Measurements from ENCODE around the gene KCTD2.

DNA sequence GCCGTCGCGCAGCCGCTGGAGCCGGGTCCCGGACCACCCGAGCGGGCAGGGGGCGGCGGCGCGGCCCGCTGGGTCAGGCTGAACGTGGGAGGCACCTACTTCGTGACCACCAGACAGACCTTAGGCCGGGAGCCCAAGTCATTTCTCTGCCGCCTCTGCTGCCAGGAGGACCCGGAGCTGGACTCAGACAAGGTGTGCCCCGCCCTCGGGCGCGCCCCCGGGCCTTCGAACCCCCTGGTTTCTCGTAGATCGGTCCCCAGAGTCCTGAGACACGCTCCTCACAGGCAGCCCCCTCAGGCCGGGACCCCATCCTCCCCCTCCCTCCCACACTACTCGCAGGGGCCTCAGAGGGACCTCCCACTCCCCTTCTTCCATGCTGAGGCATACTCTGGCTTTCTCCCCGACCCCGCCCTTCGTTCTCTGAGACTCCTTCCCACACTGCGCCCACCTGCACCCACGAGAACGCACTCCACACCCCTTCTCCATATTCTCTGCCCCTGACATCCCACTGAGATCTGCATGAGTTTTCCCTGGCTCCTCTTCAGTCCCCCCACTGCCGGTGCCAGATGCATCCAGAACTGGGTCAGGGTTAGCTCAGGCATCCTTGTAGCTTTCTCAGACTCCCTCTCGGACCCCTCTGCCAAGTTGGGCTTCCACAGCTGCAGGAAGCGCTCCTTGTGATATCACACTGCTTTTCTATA lies 523 bp downstream of the KCTD2 start:
- TF ChIP-seq, protein P1, sequence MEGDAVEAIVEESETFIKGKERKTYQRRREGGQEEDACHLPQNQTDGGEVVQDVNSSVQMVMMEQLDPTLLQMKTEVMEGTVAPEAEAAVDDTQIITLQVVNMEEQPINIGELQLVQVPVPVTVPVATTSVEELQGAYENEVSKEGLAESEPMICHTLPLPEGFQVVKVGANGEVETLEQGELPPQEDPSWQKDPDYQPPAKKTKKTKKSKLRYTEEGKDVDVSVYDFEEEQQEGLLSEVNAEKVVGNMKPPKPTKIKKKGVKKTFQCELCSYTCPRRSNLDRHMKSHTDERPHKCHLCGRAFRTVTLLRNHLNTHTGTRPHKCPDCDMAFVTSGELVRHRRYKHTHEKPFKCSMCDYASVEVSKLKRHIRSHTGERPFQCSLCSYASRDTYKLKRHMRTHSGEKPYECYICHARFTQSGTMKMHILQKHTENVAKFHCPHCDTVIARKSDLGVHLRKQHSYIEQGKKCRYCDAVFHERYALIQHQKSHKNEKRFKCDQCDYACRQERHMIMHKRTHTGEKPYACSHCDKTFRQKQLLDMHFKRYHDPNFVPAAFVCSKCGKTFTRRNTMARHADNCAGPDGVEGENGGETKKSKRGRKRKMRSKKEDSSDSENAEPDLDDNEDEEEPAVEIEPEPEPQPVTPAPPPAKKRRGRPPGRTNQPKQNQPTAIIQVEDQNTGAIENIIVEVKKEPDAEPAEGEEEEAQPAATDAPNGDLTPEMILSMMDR (IDR thresholded peaks at IDR 0.05) = no peak
- TF ChIP-seq POLR2A (IDR thresholded peaks at IDR 0.05) = no peak
- TF ChIP-seq EP300 (IDR thresholded peaks at IDR 0.05) = no peak
